SK-N-SH treated with all-trans-retinoic acid at 6 μM for 48 hours (cell line): ENCODE data around the gene KIAA0825.

Source experiments
- TCF4 ChIP-seq: fragments of 250-450 bp; sonication (Bioruptor Pico); IDR thresholded peaks from 2 replicates; pipeline ENCODE4 v1.8.0; 2021; ENCODE audit warnings: mild to moderate bottlenecking, moderate library complexity, borderline replicate concordance
- TOX ChIP-seq: fragments of 250-450 bp; sonication (Bioruptor Pico); IDR thresholded peaks from 2 replicates; pipeline ENCODE4 v1.8.0; 2021; ENCODE audit warnings: mild to moderate bottlenecking, moderate library complexity, borderline replicate concordance
- TF ChIP-seq, protein P1 (sequence below): fragments of 250-450 bp; sonication (Bioruptor Pico); IDR thresholded peaks from 2 replicates; pipeline ENCODE4 v1.5.1; 2021; ENCODE audit warnings: mild to moderate bottlenecking, moderate library complexity

DNA sequence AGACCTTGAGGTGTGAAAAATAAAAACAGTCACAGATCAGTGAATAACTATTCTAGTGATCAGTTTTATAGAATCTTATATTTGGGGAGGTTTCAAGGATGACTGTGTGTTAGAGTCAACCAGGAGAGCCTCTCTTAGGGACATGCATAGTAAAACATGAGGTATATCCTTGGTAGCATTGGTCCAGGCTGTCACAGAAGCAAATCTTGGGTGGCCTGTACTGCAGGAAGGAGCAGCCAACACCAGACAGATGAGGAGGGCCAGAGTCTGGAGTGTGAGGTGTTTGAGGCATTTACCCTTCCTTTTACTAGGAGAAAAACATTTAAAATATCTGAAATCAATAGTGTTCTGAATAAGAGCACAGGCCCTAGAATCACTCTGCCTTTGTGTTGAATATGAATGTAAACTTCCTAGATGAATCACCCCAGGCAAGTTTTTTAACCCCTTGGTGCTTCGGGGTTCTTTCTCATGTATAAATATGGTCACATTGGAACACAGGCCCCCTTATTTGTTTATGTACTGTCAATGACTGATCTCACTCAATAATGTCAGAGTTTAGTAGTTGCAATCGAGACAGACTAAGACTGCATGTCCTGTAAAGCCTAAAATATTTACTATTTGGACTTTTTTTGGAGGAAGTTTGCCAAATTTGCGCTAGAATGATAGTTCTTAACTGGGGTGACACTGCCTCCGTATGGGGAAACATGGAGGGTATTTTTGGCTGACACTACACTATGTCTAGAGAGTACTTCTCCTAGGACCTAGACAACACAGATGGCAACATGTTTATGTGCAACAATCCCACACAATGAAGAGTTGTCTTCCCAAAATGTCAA is 460.5 kb downstream of the KIAA0825 start:
- TF ChIP-seq, protein P1, sequence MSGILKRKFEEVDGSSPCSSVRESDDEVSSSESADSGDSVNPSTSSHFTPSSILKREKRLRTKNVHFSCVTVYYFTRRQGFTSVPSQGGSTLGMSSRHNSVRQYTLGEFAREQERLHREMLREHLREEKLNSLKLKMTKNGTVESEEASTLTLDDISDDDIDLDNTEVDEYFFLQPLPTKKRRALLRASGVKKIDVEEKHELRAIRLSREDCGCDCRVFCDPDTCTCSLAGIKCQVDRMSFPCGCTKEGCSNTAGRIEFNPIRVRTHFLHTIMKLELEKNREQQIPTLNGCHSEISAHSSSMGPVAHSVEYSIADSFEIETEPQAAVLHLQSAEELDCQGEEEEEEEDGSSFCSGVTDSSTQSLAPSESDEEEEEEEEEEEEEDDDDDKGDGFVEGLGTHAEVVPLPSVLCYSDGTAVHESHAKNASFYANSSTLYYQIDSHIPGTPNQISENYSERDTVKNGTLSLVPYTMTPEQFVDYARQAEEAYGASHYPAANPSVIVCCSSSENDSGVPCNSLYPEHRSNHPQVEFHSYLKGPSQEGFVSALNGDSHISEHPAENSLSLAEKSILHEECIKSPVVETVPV (CRISPR knock-in tag): no peak
- no peak for TF ChIP-seq TCF4 (CRISPR knock-in tag)
- no peak for TF ChIP-seq TOX
